CD14-positive monocyte (primary cell): ENCODE measurements around the gene CBX1. TPM values are rescaled to one million over a fixed set of nuclear protein-coding genes. Genes with fewer than 3 reads are reported as not detected.

Experiments used
- DNase-seq, 3 donors: peaks; one replicate each; pipeline ENCODE4 v3.0.0-alpha.2; 2011 to 2022
- H2AFZ ChIP-seq: 2 replicates; pipeline ENCODE4 v1.6.0; 2012; ENCODE audit warnings: mild to moderate bottlenecking, low read depth, low read length, inconsistent platforms; ENCODE audit not compliant: insufficient read depth, poor library complexity, severe bottlenecking
- H3K27ac ChIP-seq, 2 donors: 1 replicate in 1 of 2; 2 replicates in 1 of 2; pipeline ENCODE4 v1.5.1; 2012 to 2013; ENCODE audit warnings: low read length in 2 of 2, control low read depth in 1 of 2, inconsistent platforms in 1 of 2, low read depth in 1 of 2, mild to moderate bottlenecking in 1 of 2
- H3K27me3 ChIP-seq, 2 donors: one replicate each; pipeline versions ENCODE4 v1.6.0 to v1.6.1; 2011 to 2013; ENCODE audit warnings: low read length in 2 of 2; ENCODE audit not compliant: control insufficient read depth in 2 of 2, insufficient read depth in 2 of 2
- H3K36me3 ChIP-seq, 2 donors: replicated peaks in 1 of 2; 1 replicate in 1 of 2; 2 replicates in 1 of 2; pipeline versions ENCODE4 v1.5.1 to v1.6.1; 2012 to 2013; ENCODE audit warnings: low read length in 2 of 2, control low read depth in 1 of 2, inconsistent platforms in 1 of 2, mild to moderate bottlenecking in 1 of 2; ENCODE audit not compliant: insufficient read depth in 2 of 2, control insufficient read depth in 1 of 2
- H3K4me1 ChIP-seq, 2 donors: 1 replicate in 1 of 2; 2 replicates in 1 of 2; pipeline versions ENCODE4 v1.5.1 to v1.6.1; 2012 to 2013; ENCODE audit warnings: low read length in 2 of 2, control low read depth in 1 of 2, inconsistent platforms in 1 of 2, mild to moderate bottlenecking in 1 of 2, moderate library complexity in 1 of 2; ENCODE audit not compliant: insufficient read depth in 2 of 2, control insufficient read depth in 1 of 2
- H3K4me2 ChIP-seq: replicated peaks from 2 replicates; pipeline ENCODE3; 2012; ENCODE audit warnings: low read length, moderate library complexity, mild to moderate bottlenecking; ENCODE audit not compliant: poor library complexity, severe bottlenecking; ENCODE audit errors: extremely low read depth
- H3K4me3 ChIP-seq, 3 experiments: fragments of 200-600 bp in 1 of 3; sonication (generic) in 1 of 3; replicated peaks in 1 of 3; 1 replicate in 2 of 3; 2 replicates in 1 of 3; pipeline ENCODE4 v1.5.1; 2011 to 2013; ENCODE audit warnings: low read length in 3 of 3, mild to moderate bottlenecking in 3 of 3, control low read depth in 2 of 3, low read depth in 2 of 3, inconsistent platforms in 1 of 3, moderate library complexity in 1 of 3
- H3K79me2 ChIP-seq: 2 replicates; pipeline ENCODE4 v1.6.0; 2012; ENCODE audit warnings: mild to moderate bottlenecking, control low read depth, inconsistent platforms, low read length, moderate library complexity; ENCODE audit not compliant: insufficient read depth
- H3K9ac ChIP-seq: 2 replicates; pipeline ENCODE4 v1.6.0; 2017; ENCODE audit warnings: low read length, mild to moderate bottlenecking; ENCODE audit not compliant: insufficient read depth, poor library complexity, severe bottlenecking
- H3K9me3 ChIP-seq, 2 donors: replicated peaks in 1 of 2; 1 replicate in 1 of 2; 2 replicates in 1 of 2; pipeline versions ENCODE4 v1.5.1 to v1.6.1; 2012 to 2013; ENCODE audit warnings: low read length in 2 of 2, control low read depth in 1 of 2; ENCODE audit not compliant: control insufficient read depth in 1 of 2, insufficient read depth in 1 of 2
- H4K20me1 ChIP-seq: 2 replicates; pipeline ENCODE4 v1.6.0; 2012; ENCODE audit warnings: mild to moderate bottlenecking, low read length, control low read depth, moderate library complexity; ENCODE audit not compliant: insufficient read depth
- H3K27ac Mint-ChIP-seq, 7 donors: one replicate each; pipeline ENCODE4 v1.8.0; 2020; ENCODE audit warnings: mild to moderate bottlenecking in 7 of 7, mixed read lengths in 7 of 7, moderate library complexity in 6 of 7, inconsistent platforms in 2 of 7
- H3K27me3 Mint-ChIP-seq, 3 donors: one replicate each; pipeline ENCODE4 v1.8.0; 2021 to 2022; ENCODE audit warnings: low read depth in 3 of 3, mild to moderate bottlenecking in 3 of 3, mixed read lengths in 3 of 3, moderate library complexity in 3 of 3, inconsistent platforms in 1 of 3
- H3K36me3 Mint-ChIP-seq, 2 donors: one replicate each; pipeline ENCODE4 v1.8.0; 2020; ENCODE audit warnings: mixed read lengths in 2 of 2, inconsistent platforms in 1 of 2, mild to moderate bottlenecking in 1 of 2
- H3K4me1 Mint-ChIP-seq: one replicate; pipeline ENCODE4 v1.8.0; 2020; ENCODE audit warnings: mild to moderate bottlenecking, mixed read lengths
- H3K4me3 Mint-ChIP-seq, 2 donors: one replicate each; pipeline ENCODE4 v1.8.0; 2020; ENCODE audit warnings: mild to moderate bottlenecking in 2 of 2, mixed read lengths in 2 of 2, moderate library complexity in 1 of 2
- H3K9me3 Mint-ChIP-seq, 7 donors: one replicate each; pipeline ENCODE4 v1.8.0; 2020 to 2022; ENCODE audit warnings: mixed read lengths in 7 of 7, mild to moderate bottlenecking in 6 of 7, moderate library complexity in 6 of 7, inconsistent platforms in 2 of 7
- CTCF ChIP-seq: fragments of 200-600 bp; IDR thresholded peaks from one replicate; pipeline ENCODE4 v1.8.0; 2022; ENCODE audit warnings: antibody characterized with exemption, mild to moderate bottlenecking
- WGBS: methylation state at CpG from one replicate; pipeline ENCODE4 v1.1.5; 2013; ENCODE audit warnings: missing lambda C conversion rate; ENCODE audit not compliant: insufficient coverage; 5-methylcytosine and 5-hydroxymethylcytosine counted together
- intact Hi-C, 2 donors: fragments of 100-400 bp; cut with micrococcal nuclease; formaldehyde crosslinking; loops; one replicate each; pipeline versions ENCODE4 v1.15.0 to v1.15.1; 2023
- polyA plus RNA-seq, 3 donors: library from polyadenylated mRNA; depleted of rRNA in 1 of 3; unstranded in 2 of 3; stranded (reverse) in 1 of 3; fragments of 300-500 nt in 2 of 3; fragments of >200 nt in 1 of 3; fragmentation: Illumina TruSeq in 2 of 3; gene quantifications; 1 replicate in 2 of 3; 2 replicates in 1 of 3; pipeline ENCODE4 v1.2.3, GENCODE V29; 2012 to 2021

CBX1 gene
- polyA plus RNA-seq, 3 donors = 12.5 to 18.2 (median 17.2) TPM

- Mint-ChIP-seq H3K4me1 (peaks cover 59% of the 10 kb centered on the region), H3K36me3 (peaks cover 1 to 2% of the 10 kb centered on the region in 2 donors), H3K9me3 (peaks cover 0 to 2% (median 0%) of the 10 kb centered on the region in 7 donors), H3K4me3 (peak overlapping the region; percentile 87), H3K27me3 (peaks cover 3 to 10% (median 4%) of the 10 kb centered on the region in 3 donors), H3K27ac (peak overlapping the region in 6 of 7 donors; percentile 57 to 91 (median 75))
- H3K79me2 ChIP-seq = no peaks in the 10 kb centered on the region
- no peaks in the 10 kb centered on the region for H3K36me3 ChIP-seq
- H3K27ac ChIP-seq = peak overlapping the region; percentile 57 to 70
- DNase-seq = peak; percentile 59 to 73 (median 71)
- H3K9ac ChIP-seq = peak overlapping the region; percentile 61
- WGBS = under 1% methylated on average over 48 of the region's 54 CpGs
- H4K20me1 ChIP-seq = no peaks in the 10 kb centered on the region
- peak overlapping the region; percentile 48 to 78 (median 50) for H3K4me3 ChIP-seq
- no peaks in the 10 kb centered on the region for H3K9me3 ChIP-seq
- H3K4me1 ChIP-seq = peaks cover 54 to 68% of the 10 kb centered on the region in 2 donors
- H3K27me3 ChIP-seq = no peaks in the 10 kb centered on the region
- intact Hi-C loops = loop anchor here (2.0 to 10.0 kb wide), 5 partner anchors 25 to 431 kb away; partner anchors contain the start of gene NFE2L1 (in 1 of the 2)
- H2AFZ ChIP-seq = peak overlapping the region; percentile 85
- TF ChIP-seq CTCF = peak; percentile 43
- H3K4me2 ChIP-seq = peak overlapping the region; percentile 84
Observed at GRCh38 chr17:48023400-48024148, 77.7 kb downstream of the CBX1 start.

- H3K27me3 Mint-ChIP-seq = peaks cover 2 to 8% (median 3%) of the 10 kb centered on the region in 3 donors
- H3K36me3 Mint-ChIP-seq = peaks cover 1 to 2% of the 10 kb centered on the region in 2 donors
- peak overlapping the region; percentile 84 for H3K4me2 ChIP-seq
- H3K79me2 ChIP-seq = no peaks in the 10 kb centered on the region
- TF ChIP-seq CTCF = no peak
- peak overlapping the region in 1 of 2 donors; percentile 50 for H3K27ac ChIP-seq
- H3K9me3 Mint-ChIP-seq = peaks cover 0 to 2% (median 0%) of the 10 kb centered on the region in 7 donors
- H3K4me3 Mint-ChIP-seq = peak overlapping the region in 1 of 2 donors; percentile 87
- H4K20me1 ChIP-seq = no peaks in the 10 kb centered on the region
- peak overlapping the region; percentile 61 for H3K9ac ChIP-seq
- peak overlapping the region in 3 of 7 donors; percentile 41 to 66 (median 65) for H3K27ac Mint-ChIP-seq
- H3K27me3 ChIP-seq = no peaks in the 10 kb centered on the region
- intact Hi-C loops = loop anchor here in 1 of 2 donors (10.0 kb wide), 1 partner anchor 432 kb away; no protein-coding TSS in a partner anchor
- peaks cover 65% of the 10 kb centered on the region for H3K4me1 Mint-ChIP-seq
- no peak for DNase-seq
- H2AFZ ChIP-seq = peak overlapping the region; percentile 85
- peak overlapping the region in 1 of 3 experiments; percentile 78 for H3K4me3 ChIP-seq
- H3K36me3 ChIP-seq = no peaks in the 10 kb centered on the region
- no peaks in the 10 kb centered on the region for H3K9me3 ChIP-seq
- H3K4me1 ChIP-seq = peaks cover 59 to 74% of the 10 kb centered on the region in 2 donors
- WGBS = 78% methylated on average over 3 of the region's 6 CpGs
Observed at GRCh38 chr17:48022901-48023300, 78.4 kb downstream of the CBX1 start.
